Measurements from ENCODE around the gene EPB41L4A.

EPB41L4A gene

DNA sequence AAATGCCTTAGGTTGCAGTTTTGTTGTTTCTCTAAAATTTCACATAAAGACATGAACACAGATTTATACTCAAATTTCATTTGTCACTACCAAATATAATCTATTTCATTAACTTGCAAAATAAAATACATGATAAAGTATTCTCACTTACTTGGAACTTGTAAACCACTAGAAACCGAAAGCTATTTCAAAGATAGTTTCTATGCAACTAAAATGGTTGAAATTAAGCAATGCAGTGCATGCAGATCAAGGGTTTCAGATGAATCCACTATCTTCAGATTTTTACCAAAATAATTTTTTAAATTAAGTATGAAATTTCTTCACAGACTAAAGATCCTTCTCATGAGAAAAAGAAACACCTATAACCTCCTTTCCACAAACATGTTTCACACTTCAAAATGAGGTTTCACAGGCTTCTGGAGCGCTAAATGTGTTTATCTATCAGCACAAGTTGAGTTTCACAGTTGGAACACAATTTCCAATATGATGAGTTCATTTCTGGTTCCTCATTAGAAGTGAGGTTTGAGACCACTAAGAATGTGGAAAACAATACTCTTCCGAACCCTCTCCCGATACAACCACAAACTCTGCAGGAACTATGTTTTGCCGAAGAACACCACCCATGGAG is 63.9 kb downstream of the EPB41L4A start:
- no peak overlapping the region for H3K4me3 ChIP-seq (ENCODE audit: low read depth, low read length)
- no peak for TF ChIP-seq CTCF (IDR thresholded peaks at IDR 0.05; ENCODE audit: insufficient read depth, low read depth, low read length, missing control alignments)
- no peak for DNase-seq (ENCODE audit: low read depth)

DNA sequence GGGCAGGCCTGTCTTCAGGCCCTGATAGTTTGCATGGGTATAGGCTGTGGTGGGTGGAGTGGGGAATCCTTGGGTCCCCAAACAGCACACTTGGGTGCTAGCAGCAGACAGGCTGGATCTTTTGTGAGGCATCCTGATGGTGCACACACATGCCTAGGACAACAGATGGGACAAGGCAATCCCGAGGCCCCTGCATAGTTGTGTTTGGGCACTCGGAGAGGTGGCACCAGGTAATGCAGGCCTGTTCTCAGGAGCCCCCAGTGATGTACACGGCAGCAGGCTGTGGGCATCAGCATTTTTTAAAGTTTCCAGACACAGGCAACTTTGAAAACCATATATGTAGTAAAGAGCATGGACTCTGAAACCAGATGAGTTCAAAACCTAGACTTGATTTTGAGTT is 65.4 kb downstream of the EPB41L4A start:
- no peak for DNase-seq (ENCODE audit: low read depth)
- H3K4me3 ChIP-seq (ENCODE audit: low read depth, low read length), result no peak overlapping the region
- TF ChIP-seq CTCF (IDR thresholded peaks at IDR 0.05; ENCODE audit: insufficient read depth, low read depth, low read length, missing control alignments), result no peak

DNA sequence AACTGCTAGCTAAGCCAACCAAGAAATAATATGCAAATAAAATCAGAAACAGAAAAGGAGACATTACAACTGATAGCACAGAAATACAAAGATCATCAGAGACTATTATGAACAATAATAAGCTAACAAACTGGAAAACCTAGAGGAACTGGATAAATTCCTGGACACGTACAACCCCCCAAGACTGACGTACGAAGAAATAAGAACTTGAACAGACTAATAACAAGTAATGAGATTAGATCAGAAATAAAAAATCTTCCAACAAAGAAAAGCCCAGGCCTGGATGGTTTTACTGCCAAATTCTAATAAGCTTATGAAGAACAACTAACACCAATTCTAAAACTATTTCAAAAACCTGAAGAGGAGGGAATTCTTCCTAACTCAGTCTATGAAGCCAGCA is 67.9 kb downstream of the EPB41L4A start:
- DNase-seq (ENCODE audit: low read depth), result no peak
- TF ChIP-seq CTCF (IDR thresholded peaks at IDR 0.05; ENCODE audit: insufficient read depth, low read depth, low read length, missing control alignments), result no peak
- no peak overlapping the region for H3K4me3 ChIP-seq (ENCODE audit: low read depth, low read length)

DNA sequence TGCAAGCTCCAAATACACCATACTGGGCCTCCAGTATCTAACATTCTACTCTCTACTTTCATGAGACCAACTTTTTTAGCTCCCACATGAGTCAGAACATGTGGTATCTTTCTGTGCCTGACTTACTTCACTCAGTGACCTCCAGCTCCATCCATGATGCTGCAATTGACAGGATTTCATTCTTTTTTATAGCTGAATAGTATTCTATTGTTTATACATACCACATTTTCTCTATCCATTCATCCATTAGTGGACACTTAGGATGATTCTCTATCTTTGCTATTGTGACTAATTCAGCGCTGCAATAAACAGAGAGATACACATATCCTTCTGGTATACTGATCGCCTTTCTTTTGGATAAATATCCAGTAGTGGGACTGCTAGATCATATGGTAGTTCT is 68.5 kb downstream of the EPB41L4A start:
- DNase-seq (ENCODE audit: low read depth), result no peak
- TF ChIP-seq CTCF (IDR thresholded peaks at IDR 0.05; ENCODE audit: insufficient read depth, low read depth, low read length, missing control alignments), result no peak
- no peak overlapping the region for H3K4me3 ChIP-seq (ENCODE audit: low read depth, low read length)

DNA sequence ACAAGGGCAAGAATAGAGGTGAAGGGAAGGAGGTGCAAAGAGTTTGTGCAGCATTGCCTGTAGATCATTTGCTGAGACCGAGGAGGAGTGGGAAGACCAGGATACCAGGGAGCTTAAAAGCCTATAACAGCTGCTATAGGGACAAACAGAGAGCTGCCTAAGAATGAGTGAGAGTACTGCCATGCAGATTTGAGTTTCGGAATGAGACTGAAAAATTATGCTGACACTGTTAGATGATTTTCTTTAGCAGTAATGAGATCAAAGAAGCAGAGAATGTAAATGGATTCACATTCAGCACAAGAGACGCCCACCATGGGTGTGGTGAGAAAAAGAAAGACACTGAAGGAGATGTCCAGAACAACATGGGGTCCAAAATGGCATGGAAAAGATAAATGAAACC is 69.7 kb downstream of the EPB41L4A start:
- no peak for DNase-seq (ENCODE audit: low read depth)
- no peak for TF ChIP-seq CTCF (IDR thresholded peaks at IDR 0.05; ENCODE audit: insufficient read depth, low read depth, low read length, missing control alignments)
- no peak overlapping the region for H3K4me3 ChIP-seq (ENCODE audit: low read depth, low read length)

DNA sequence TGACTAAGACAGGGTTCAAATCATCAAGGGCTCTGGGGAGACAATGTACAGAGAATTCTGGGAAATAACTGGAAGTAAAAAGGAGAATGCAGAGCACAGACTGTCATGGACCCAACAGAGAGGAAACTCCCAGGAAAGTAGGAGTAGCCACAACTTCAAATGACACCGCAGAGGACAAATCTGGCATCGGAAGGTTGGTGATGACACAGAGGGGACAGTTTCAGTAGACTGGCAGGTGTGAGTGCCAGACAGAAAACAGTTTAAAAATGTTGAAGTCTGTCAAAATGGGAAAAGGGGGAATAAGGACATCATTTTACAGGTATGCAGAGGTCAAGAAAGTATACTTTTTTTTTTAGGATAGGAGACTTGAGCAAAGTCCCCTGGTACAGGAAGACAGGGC is 70.2 kb downstream of the EPB41L4A start:
- no peak for DNase-seq (ENCODE audit: low read depth)
- no peak for TF ChIP-seq CTCF (IDR thresholded peaks at IDR 0.05; ENCODE audit: insufficient read depth, low read depth, low read length, missing control alignments)
- no peak overlapping the region for H3K4me3 ChIP-seq (ENCODE audit: low read depth, low read length)

DNA sequence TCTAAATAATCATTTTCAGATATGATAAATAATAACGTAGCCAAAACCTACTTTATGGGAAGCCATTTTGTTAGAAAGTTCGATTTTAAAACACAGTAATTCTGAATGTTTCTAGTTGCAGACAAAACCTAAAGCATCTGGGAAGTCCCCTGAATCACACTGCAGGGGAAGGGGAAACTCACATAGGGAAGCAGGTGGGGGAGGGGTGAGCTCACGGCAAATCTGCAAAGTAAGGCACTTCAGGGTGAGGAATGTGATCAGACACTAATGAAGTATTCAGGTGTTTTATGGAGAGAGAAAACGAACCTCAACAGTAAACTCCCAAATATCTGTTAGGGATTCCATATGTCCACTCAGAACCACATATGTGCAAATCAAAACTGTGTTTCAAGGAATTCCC is 70.7 kb downstream of the EPB41L4A start:
- no peak for TF ChIP-seq CTCF (IDR thresholded peaks at IDR 0.05; ENCODE audit: insufficient read depth, low read depth, low read length, missing control alignments)
- peak; percentile 29 for DNase-seq (ENCODE audit: low read depth)
- H3K4me3 ChIP-seq (ENCODE audit: low read depth, low read length), result no peak overlapping the region

Data from GM12865 (cell line).